DMS 273 (cell line): ENCODE measurements around the gene METTL23.
A peak's percentile ranks its signal among the peaks of the same experiment; 100 is the strongest.
"Not testable (repeated sequence)": the region's sequence is repeated elsewhere in the genome, so short reads cannot be mapped to it uniquely, and the experiment has no call there.

ENCODE experiments used
- DNase-seq: peaks from one replicate; lab custom pipeline; 2025; ENCODE audit not compliant: unreplicated experiment; lab: John Stamatoyannopoulos, UW

METTL23 gene

DNA sequence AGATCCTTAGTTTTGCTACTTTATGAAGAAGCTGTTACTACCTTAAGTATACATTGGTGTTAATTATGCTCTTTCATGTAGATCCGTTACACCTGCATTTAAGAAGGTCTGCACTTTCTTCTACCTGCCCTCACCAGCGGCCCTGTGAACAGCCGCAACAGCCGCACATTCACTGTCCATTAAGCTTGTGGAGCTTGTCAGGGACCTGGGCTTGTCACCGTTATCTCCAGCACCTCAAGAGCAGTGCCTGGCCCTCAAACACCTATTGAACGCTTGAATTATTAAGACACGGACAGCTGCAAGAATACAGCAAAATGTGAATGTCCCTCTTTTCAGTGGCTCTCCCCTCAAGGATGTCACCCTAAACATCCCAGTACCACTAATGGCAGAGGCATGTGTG is 12.9 kb upstream of the METTL23 start:
- no peak for DNase-seq

GRCh38 chr17:76714336-76714735 is 12.3 kb upstream of the METTL23 start:
- DNase-seq = no peak

- DNase-seq = peak; percentile 75
These were observed 11.7 kb upstream of the METTL23 start for GRCh38 chr17:76714822-76715495.

DNA sequence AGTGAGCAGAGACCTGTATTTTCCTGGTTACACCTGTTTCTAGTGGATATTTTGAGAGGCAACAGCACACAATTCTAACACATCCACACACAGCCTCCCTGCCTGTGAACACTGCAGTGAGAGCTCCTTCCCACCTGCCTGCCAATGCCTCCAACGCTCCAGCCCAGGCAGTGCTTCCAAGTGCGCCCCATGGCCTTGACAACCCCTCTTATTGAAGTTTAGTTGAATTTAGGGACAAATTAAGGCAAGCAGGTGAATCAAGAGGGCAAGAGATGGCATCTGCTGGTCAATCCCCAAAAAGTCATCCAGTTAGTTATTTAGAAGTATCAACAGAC is 11.2 kb upstream of the METTL23 start:
- DNase-seq = no peak

DNA sequence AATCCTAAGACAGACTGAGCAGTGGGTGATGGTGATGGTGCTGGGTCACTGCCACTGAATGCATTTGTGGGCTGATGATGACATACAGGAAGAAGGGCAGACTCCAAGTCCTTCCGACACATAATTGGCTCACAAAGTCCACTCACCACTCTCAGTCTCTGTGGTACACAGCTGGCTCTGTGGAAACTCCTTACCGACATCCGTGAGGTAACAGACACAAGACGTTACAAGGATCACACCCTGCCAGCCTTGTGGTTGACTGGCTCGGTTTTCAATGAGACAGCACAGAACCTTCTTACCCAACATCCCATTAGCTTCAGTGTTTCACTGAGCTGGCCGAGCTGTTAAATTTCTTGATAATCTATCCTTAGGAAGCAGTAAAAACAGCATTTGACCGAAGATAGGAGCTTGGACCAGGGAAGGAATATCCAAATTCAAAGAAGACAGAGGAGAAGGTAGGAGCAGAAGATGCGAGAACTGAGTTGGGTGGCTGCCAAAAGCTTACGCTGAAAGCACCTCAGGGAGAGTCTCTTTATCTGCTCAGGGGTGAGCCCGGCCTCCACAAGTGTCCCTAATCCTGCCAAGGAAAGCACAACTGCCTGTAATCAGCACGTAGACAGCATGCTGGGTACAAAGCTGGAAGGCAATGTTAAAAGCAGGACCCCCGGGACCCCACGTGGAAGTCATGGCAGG is 10.3 kb upstream of the METTL23 start:
- DNase-seq = no peak

- DNase-seq = no peak
These were observed 9.8 kb upstream of the METTL23 start for GRCh38 chr17:76716839-76717215.

DNA sequence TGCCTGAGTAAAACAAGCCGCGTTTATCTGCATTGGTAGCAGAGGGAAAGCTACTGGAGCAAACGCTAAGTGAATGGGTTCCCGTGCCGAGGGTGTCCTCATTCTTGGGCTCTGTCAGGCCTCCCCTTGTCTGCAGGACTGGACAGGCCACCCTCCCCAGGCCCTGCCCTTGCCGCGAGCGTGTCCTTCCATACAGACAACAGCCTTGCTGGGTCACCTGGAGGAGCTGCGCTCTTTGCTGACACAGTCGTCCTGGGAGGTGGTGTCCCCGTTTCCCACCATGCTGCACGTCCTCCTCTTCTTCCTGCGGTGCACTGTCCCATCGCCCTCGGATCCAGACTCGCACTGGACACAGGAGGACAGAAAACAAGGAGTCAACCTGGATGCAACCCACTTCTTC is 8.1 kb upstream of the METTL23 start:
- no peak for DNase-seq

- DNase-seq = no peak
These were observed 6.4 kb upstream of the METTL23 start for GRCh38 chr17:76720211-76720610.

GRCh38 chr17:76720941-76721340 is 5.7 kb upstream of the METTL23 start:
- DNase-seq = no peak

DNA sequence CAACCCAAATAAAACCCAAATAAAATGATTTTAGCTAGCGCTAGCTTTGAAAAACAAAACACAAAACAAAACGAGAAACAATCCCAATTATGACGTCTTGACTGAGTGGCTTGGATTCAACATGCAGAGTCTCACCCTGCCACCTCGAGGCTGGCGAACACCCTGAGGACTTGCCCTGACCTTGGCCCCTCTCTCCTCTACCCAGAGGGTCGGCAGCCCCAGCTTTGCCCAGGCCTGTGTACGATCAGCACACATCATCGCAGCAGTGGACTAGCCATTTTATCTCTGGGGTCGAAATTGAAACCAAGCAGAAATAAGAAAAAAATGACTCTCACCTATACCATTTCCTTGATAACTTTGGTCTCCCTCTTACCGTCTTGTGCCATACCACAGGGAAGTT is 5.2 kb upstream of the METTL23 start:
- DNase-seq = no peak

DNA sequence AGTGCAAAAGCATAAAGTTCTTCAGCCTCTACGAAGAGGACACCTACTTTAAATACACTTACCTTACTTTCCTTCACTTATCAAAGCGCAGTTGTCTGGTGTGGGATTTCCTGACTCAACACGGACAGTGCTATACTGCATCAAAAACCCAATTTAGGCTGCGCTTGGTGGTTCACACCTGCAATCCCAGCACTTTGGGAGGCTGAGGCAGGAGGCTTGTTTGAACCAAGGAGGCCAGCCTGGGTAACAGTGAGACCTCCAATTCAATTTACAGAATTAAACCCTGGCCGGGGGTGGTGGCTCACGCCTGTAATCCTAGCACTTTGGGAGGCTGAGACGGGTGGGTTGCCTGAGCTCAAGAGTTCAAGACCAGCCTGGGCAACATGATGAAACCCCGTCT is 4.4 kb upstream of the METTL23 start:
- no peak for DNase-seq

- not testable (repeated sequence) for DNase-seq
These were observed 3.7 kb upstream of the METTL23 start for GRCh38 chr17:76722977-76723376.

- DNase-seq = no peak
These were observed 2.8 kb upstream of the METTL23 start for GRCh38 chr17:76723812-76724211.

- DNase-seq = peak; percentile 61
These were observed 934 bp upstream of the METTL23 start for GRCh38 chr17:76725580-76726230.

DNA sequence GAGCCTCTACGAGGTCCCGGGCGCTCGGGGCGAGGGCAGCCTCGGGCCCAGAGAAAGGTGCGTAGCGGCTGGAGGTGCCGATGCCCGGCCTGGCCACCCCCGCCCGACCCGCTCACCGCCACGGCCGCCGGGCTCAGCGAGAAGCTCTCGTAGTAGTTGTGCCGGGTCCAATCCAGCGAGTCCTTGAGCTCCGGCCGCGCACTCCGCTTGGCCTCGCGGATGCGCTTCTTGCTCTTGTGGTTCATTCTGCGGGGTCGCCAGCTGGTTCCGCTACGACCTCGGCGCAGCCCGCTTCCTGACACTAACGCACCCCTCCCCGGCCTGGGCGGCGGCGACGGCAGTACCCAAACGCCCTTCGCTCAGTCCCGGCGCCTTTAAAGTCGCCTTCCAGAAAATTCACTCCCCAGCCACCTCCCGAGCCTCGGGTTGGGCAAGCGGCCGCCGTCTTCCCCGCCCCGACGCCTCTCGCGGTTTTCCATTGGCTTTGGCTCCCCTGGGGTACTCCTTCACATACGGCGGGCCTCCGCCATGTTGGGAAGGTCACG is 336 bp upstream of the METTL23 start, which contains the start of gene JMJD6:
JMJD6 (minus strand) TSS at position 376 of the 545 bp plus-strand sequence; CDS start at position 245, 131 bp downstream.
- peak; percentile 98 for DNase-seq

- no peak for DNase-seq
These were observed 1.3 kb downstream of the METTL23 start for GRCh38 chr17:76727745-76728456.

DNA sequence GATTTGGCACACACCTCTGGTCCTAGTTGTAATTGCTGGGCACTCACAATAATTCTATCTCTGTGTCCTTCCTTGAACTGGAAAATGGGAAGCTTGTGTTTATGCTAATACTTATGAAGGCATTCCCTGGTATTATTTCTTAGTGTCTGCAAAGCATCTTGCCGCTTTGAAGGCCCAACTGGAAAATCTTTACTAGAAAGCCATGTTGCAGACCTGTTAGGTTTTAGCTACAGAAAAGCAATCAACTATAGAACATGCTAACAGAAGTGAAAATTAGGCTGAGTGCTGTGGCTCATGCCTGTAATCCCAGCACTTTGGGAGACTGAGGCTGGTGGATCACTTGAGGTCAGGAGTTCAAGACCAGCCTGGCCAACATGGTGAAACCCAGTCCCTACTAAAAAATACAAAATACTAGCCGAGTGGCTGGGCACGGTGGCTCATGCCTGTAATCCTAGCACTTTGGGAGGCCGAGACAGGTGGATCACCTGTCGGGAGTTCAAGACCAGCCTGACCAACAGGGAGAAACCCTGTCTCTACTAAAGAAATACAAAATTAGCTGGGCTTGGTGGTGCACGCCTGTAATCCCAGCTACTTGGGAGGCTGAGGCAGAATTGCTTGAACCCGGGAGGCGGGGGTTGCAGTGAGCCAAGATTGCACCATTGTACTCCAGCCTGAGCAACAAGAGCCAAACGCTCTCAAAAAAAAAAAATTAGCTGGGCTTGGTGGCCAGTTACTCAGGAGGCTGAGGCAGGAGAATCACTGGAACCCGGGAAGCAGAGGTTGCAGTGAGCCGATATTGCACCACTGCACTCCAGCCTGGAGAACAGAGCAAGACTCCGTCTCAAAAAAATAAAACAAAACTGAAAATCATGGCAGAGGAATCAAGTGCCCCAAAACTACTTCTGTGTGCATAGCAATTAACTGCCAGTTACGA is 5.4 kb downstream of the METTL23 start:
- DNase-seq = peak; percentile 46

GRCh38 chr17:76732734-76733617 is 6.3 kb downstream of the METTL23 start:
- peak; percentile 72 for DNase-seq

- DNase-seq = no peak
These were observed 6.9 kb downstream of the METTL23 start for GRCh38 chr17:76733618-76733957.
